NCI-H82 treated with DMSO at 0.1 percent for 48 hours (cell line): ENCODE measurements around the gene IDUA.

Source experiments
- DNase-seq: peaks from one replicate; lab custom pipeline; 2025; ENCODE audit not compliant: unreplicated experiment; lab: John Stamatoyannopoulos, UW

Gene IDUA

GRCh38 chr4:955931-956381 lies 30.9 kb upstream of the IDUA start:
- DNase-seq = no peak

- no peak for DNase-seq
These were observed 30.2 kb upstream of the IDUA start for GRCh38 chr4:956531-957230.

- DNase-seq = no peak
These were observed 29.6 kb upstream of the IDUA start for GRCh38 chr4:957231-957580.

GRCh38 chr4:957581-958313 lies 29.1 kb upstream of the IDUA start:
- DNase-seq = no peak

GRCh38 chr4:958314-958665 lies 28.6 kb upstream of the IDUA start:
- no peak for DNase-seq

- no peak for DNase-seq
These were observed 28.0 kb upstream of the IDUA start for GRCh38 chr4:958696-959337.

- DNase-seq = no peak
These were observed 27.3 kb upstream of the IDUA start for GRCh38 chr4:959338-960139.

- no peak for DNase-seq
These were observed 26.7 kb upstream of the IDUA start for GRCh38 chr4:960140-960635.

GRCh38 chr4:960636-961350 lies 26.1 kb upstream of the IDUA start:
- DNase-seq = no peak

- no peak for DNase-seq
These were observed 25.3 kb upstream of the IDUA start for GRCh38 chr4:961351-962230.

- no peak for DNase-seq
These were observed 24.3 kb upstream of the IDUA start for GRCh38 chr4:962231-963208.

GRCh38 chr4:963276-964225 lies 23.3 kb upstream of the IDUA start:
- DNase-seq = no peak

GRCh38 chr4:964346-965025 lies 22.4 kb upstream of the IDUA start:
- no peak for DNase-seq

- no peak for DNase-seq
These were observed 21.6 kb upstream of the IDUA start for GRCh38 chr4:965048-965765.

GRCh38 chr4:965766-966134 lies 21.1 kb upstream of the IDUA start:
- no peak for DNase-seq
